HEK293 (cell line): ENCODE measurements around the gene CRTAP.

Experiments used
- CTCF ChIA-PET: fragments of 350-600 bp; formaldehyde crosslinking; extraction: SDS; loops from one replicate; lab custom pipeline; 2021; ENCODE audit warnings: antibody characterized with exemption; lab: Yijun Ruan, JAX
- POLR2A ChIA-PET: fragments of 300-600 bp; formaldehyde crosslinking; extraction: SDS; loops from one replicate; lab custom pipeline; 2020; ENCODE audit warnings: antibody characterized with exemption, inconsistent platforms; lab: Yijun Ruan, JAX
- H3K27ac ChIP-seq: fragments of 200-500 bp; sonication (Bioruptor generic); 2 replicates; pipeline ENCODE4 v1.5.1; 2014; ENCODE audit warnings: low read depth, low read length, control low read depth, inconsistent platforms; ENCODE audit errors: extremely low read depth
- H3K36me3 ChIP-seq, 2 experiments: fragments of 200-500 bp in 1 of 2; sonication (Bioruptor generic) in 1 of 2; 1 replicate in 1 of 2; 2 replicates in 1 of 2; pipeline ENCODE4 v1.5.1; 2014 to 2017; ENCODE audit warnings: inconsistent platforms in 2 of 2, low read length in 2 of 2; ENCODE audit not compliant: control insufficient read depth in 2 of 2, insufficient read depth in 1 of 2
- H3K4me1 ChIP-seq: fragments of 200-500 bp; sonication (Bioruptor generic); 2 replicates; pipeline ENCODE4 v1.5.1; 2014; ENCODE audit warnings: mild to moderate bottlenecking, low read length, inconsistent platforms; ENCODE audit not compliant: control insufficient read depth, insufficient read depth
- H3K4me3 ChIP-seq: 2 replicates; pipeline ENCODE4 v1.5.1; 2011; ENCODE audit warnings: low read depth, mild to moderate bottlenecking, control low read depth, low read length, moderate library complexity
- H3K9me3 ChIP-seq: fragments of 200-500 bp; sonication (Bioruptor generic); 2 replicates; pipeline ENCODE4 v1.5.1; 2014; ENCODE audit warnings: low read depth, low read length, inconsistent platforms; ENCODE audit not compliant: control insufficient read depth, insufficient read depth
- FEZF1 ChIP-seq: fragments of 450-650 bp; formaldehyde crosslinking; IDR thresholded peaks from 2 replicates; pipeline ENCODE4 v1.5.1; 2016; ENCODE audit warnings: missing biosample characterization, missing genetic modification characterization
- HIC1 ChIP-seq: fragments of 450-650 bp; formaldehyde crosslinking; IDR thresholded peaks from 2 replicates; pipeline ENCODE4 v1.5.1; 2016; ENCODE audit warnings: missing biosample characterization, missing genetic modification characterization
- MYNN ChIP-seq: fragments of 450-650 bp; formaldehyde crosslinking; IDR thresholded peaks from 2 replicates; pipeline ENCODE4 v1.5.1; 2016; ENCODE audit warnings: missing biosample characterization, missing genetic modification characterization, borderline replicate concordance
- OSR2 ChIP-seq: fragments of 450-650 bp; formaldehyde crosslinking; IDR thresholded peaks from 2 replicates; pipeline ENCODE4 v1.5.1; 2016; ENCODE audit warnings: missing biosample characterization, missing genetic modification characterization
- SP2 ChIP-seq: fragments of 450-650 bp; formaldehyde crosslinking; IDR thresholded peaks from 2 replicates; pipeline ENCODE4 v1.5.1; 2016; ENCODE audit warnings: missing biosample characterization, missing genetic modification characterization
- SP7 ChIP-seq: fragments of 450-650 bp; formaldehyde crosslinking; IDR thresholded peaks from 2 replicates; pipeline ENCODE4 v1.5.1; 2016; ENCODE audit warnings: missing biosample characterization, missing genetic modification characterization
- ZBTB10 ChIP-seq: fragments of 450-650 bp; formaldehyde crosslinking; IDR thresholded peaks from 2 replicates; pipeline ENCODE4 v1.5.1; 2016; ENCODE audit warnings: missing biosample characterization, missing genetic modification characterization
- ZBTB44 ChIP-seq: fragments of 450-650 bp; IDR thresholded peaks from 2 replicates; pipeline ENCODE4 v1.5.1; 2018; ENCODE audit warnings: missing biosample characterization, mild to moderate bottlenecking, missing genetic modification characterization
- ZNF10 ChIP-seq: fragments of 450-650 bp; formaldehyde crosslinking; IDR thresholded peaks from 2 replicates; pipeline ENCODE4 v1.5.1; 2017; ENCODE audit warnings: missing biosample characterization, missing genetic modification characterization
- ZNF157 ChIP-seq: fragments of 450-650 bp; formaldehyde crosslinking; IDR thresholded peaks from 2 replicates; pipeline ENCODE4 v1.5.1; 2016; ENCODE audit warnings: missing biosample characterization, missing genetic modification characterization
- ZNF169 ChIP-seq: fragments of 450-650 bp; formaldehyde crosslinking; IDR thresholded peaks from 2 replicates; pipeline ENCODE4 v1.5.1; 2016; ENCODE audit warnings: missing biosample characterization, missing genetic modification characterization
- ZNF19 ChIP-seq: fragments of 450-650 bp; formaldehyde crosslinking; IDR thresholded peaks from 2 replicates; pipeline ENCODE4; 2016; ENCODE audit warnings: missing biosample characterization, missing genetic modification characterization, low read depth
- ZNF292 ChIP-seq: fragments of 450-650 bp; formaldehyde crosslinking; IDR thresholded peaks from 2 replicates; pipeline ENCODE4 v1.5.1; 2016; ENCODE audit warnings: low read depth, missing biosample characterization, missing genetic modification characterization, borderline replicate concordance
- ZNF37A ChIP-seq: fragments of 450-650 bp; IDR thresholded peaks from 2 replicates; pipeline ENCODE4 v1.5.1; 2018; ENCODE audit warnings: missing biosample characterization, missing genetic modification characterization
- ZNF391 ChIP-seq: fragments of 450-650 bp; formaldehyde crosslinking; IDR thresholded peaks from 2 replicates; pipeline ENCODE4 v1.5.1; 2016; ENCODE audit warnings: low read depth, missing biosample characterization, missing genetic modification characterization, borderline replicate concordance
- ZNF398 ChIP-seq: fragments of 450-650 bp; formaldehyde crosslinking; IDR thresholded peaks from 2 replicates; pipeline ENCODE4 v1.5.1; 2017; ENCODE audit warnings: missing biosample characterization, missing genetic modification characterization
- ZNF514 ChIP-seq: fragments of 450-650 bp; formaldehyde crosslinking; IDR thresholded peaks from 2 replicates; pipeline ENCODE4 v1.5.1; 2016; ENCODE audit warnings: missing biosample characterization, missing genetic modification characterization
- ZNF529 ChIP-seq: fragments of 450-650 bp; formaldehyde crosslinking; IDR thresholded peaks from 2 replicates; pipeline ENCODE4 v1.5.1; 2017; ENCODE audit warnings: missing genetic modification characterization, missing biosample characterization; ENCODE audit not compliant: insufficient replicate concordance
- ZNF600 ChIP-seq: fragments of 450-650 bp; formaldehyde crosslinking; IDR thresholded peaks from 2 replicates; pipeline ENCODE4 v1.5.1; 2016; ENCODE audit warnings: missing biosample characterization, missing genetic modification characterization
- ZNF768 ChIP-seq: fragments of 450-650 bp; formaldehyde crosslinking; IDR thresholded peaks from 2 replicates; pipeline ENCODE4 v1.5.1; 2018; ENCODE audit warnings: missing biosample characterization, mild to moderate bottlenecking, missing genetic modification characterization
- ZNF830 ChIP-seq: fragments of 450-650 bp; IDR thresholded peaks from 2 replicates; pipeline ENCODE4 v1.5.0; 2018; ENCODE audit warnings: missing biosample characterization, missing genetic modification characterization, low read depth, mild to moderate bottlenecking, moderate library complexity
- TF ChIP-seq, protein P1 (sequence below): fragments of 450-650 bp; formaldehyde crosslinking; IDR thresholded peaks from 2 replicates; pipeline ENCODE4 v1.5.1; 2016; ENCODE audit warnings: missing biosample characterization, missing genetic modification characterization
- TF ChIP-seq, protein P2 (sequence below): fragments of 450-650 bp; formaldehyde crosslinking; IDR thresholded peaks from 2 replicates; pipeline ENCODE4 v1.5.1; 2016; ENCODE audit warnings: missing biosample characterization, missing genetic modification characterization

Gene CRTAP

DNA sequence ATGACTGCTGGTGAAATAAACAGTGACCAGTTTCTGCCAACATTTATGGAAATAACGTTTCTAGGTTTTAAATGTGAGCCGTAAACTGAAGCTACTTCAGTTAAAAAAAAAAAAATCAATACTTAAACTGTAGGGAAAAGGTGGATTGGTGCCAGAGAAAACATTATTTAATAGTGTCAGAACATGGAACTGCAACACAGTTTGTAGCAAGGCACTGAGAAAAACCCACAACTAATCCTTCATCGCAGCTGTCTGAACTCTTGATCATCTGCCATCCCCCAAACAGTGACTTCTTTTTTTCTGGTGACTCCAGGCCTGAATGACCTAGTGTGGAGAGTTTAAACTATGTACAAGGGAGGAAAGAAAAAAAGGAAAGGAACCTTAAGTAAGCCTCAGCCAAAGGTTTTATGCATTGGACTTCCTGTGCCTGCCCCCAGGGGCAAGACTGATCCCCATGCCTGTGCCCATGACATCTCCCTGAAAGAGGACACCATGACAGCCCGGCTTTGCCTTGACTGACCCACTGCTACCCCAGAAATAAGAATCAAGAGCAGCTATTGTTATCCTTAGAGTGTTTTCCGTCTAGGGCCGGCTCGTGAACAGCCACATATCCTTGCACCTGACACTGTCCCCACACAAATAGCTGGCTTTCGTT lies 33.1 kb downstream of the CRTAP start:
- no peak overlapping the region for H3K4me3 ChIP-seq
- ChIA-PET POLR2A (interaction anchor here (1.2 kb wide), 1 partner anchor 15 kb away, joined by 3 read pairs; no protein-coding TSS in a partner anchor), CTCF (interaction anchor here (0.6 to 1.2 kb wide), 5 partner anchors 9 to 639 kb away, joined by 3 to 4 read pairs (median 3); no protein-coding TSS in a partner anchor)
- peaks cover 4 to 14% of the 10 kb centered on the region in 2 experiments; a peak in 2 of 3 replicates for H3K36me3 ChIP-seq
- H3K27ac ChIP-seq: no peak overlapping the region
- no peaks in the 10 kb centered on the region for H3K9me3 ChIP-seq
- H3K4me1 ChIP-seq: 0 out of 2 replicates have a peak, but pooled peaks cover 4% of the 10 kb centered on the region
- TF ChIP-seq ZBTB10 (no peak), ZNF768 (tag by site-specific recombination) (no peak), ZBTB44 (tag by site-specific recombination) (peak; percentile 70; the same call in 1 of the 2 replicates), FEZF1 (tag by site-specific recombination) (peak; percentile 84), ZNF10 (0 out of 2 replicates have a peak, but pooled peaks have one; percentile 20), SP7 (tag by site-specific recombination) (no peak), ZNF830 (no peak), ZNF169 (tag by site-specific recombination) (no peak), SP2 (tag by site-specific recombination) (no peak), ZNF529 (tag by site-specific recombination) (no peak), ZNF600 (tag by site-specific recombination) (peak; percentile 38; the same call in 1 of the 2 replicates), ZNF292 (tag by site-specific recombination) (no peak), MYNN (tag by site-specific recombination) (no peak), ZNF398 (tag by site-specific recombination) (no peak), ZNF514 (tag by site-specific recombination) (no peak), ZNF157 (no peak), OSR2 (peak; percentile 24; the same call in 1 of the 2 replicates), ZNF37A (no peak), ZNF19 (tag by site-specific recombination) (no peak), ZNF391 (tag by site-specific recombination) (no peak), HIC1 (no peak)
- TF ChIP-seq, protein P1, sequence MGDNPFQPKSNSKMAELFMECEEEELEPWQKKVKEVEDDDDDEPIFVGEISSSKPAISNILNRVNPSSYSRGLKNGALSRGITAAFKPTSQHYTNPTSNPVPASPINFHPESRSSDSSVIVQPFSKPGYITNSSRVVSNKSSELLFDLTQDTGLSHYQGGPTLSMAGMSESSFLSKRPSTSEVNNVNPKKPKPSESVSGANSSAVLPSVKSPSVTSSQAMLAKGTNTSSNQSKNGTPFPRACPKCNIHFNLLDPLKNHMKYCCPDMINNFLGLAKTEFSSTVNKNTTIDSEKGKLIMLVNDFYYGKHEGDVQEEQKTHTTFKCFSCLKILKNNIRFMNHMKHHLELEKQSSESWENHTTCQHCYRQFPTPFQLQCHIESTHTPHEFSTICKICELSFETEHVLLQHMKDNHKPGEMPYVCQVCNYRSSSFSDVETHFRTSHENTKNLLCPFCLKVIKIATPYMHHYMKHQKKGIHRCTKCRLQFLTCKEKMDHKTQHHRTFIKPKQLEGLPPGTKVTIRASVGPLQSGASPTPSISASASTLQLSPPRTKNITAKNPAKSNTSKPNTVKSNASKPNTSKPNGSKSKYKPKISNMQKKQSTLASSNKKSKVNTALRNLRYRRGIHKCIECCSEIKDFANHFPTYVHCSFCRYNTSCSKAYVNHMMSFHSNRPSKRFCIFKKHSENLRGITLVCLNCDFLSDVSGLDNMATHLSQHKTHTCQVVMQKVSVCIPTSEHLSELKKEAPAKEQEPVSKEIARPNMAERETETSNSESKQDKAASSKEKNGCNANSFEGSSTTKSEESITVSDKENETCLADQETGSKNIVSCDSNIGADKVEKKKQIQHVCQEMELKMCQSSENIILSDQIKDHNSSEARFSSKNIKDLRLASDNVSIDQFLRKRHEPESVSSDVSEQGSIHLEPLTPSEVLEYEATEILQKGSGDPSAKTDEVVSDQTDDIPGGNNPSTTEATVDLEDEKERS: no peak
- TF ChIP-seq, protein P2, sequence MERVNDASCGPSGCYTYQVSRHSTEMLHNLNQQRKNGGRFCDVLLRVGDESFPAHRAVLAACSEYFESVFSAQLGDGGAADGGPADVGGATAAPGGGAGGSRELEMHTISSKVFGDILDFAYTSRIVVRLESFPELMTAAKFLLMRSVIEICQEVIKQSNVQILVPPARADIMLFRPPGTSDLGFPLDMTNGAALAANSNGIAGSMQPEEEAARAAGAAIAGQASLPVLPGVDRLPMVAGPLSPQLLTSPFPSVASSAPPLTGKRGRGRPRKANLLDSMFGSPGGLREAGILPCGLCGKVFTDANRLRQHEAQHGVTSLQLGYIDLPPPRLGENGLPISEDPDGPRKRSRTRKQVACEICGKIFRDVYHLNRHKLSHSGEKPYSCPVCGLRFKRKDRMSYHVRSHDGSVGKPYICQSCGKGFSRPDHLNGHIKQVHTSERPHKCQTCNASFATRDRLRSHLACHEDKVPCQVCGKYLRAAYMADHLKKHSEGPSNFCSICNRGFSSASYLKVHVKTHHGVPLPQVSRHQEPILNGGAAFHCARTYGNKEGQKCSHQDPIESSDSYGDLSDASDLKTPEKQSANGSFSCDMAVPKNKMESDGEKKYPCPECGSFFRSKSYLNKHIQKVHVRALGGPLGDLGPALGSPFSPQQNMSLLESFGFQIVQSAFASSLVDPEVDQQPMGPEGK (tag by site-specific recombination): no peak
